NB4 (cell line): ENCODE measurements around the gene ATL1.
"Not testable (repeated sequence)": the region's sequence is repeated elsewhere in the genome, so short reads cannot be mapped to it uniquely, and the experiment has no call there.

Experiments used
- DNase-seq: peaks from one replicate; pipeline ENCODE4 v3.0.0; 2010; ENCODE audit warnings: low read depth
- H3K4me3 ChIP-seq: one replicate; pipeline ENCODE4 v1.5.1; 2011; ENCODE audit warnings: mild to moderate bottlenecking, low read depth, low read length, moderate library complexity
- CTCF ChIP-seq: IDR thresholded peaks from one replicate; pipeline ENCODE4 v1.5.1; 2012; ENCODE audit warnings: low read depth, low read length
- MAX ChIP-seq: IDR thresholded peaks from 2 replicates; pipeline ENCODE4 v1.6.1; 2011; ENCODE audit warnings: low read depth, low read length
- MYC ChIP-seq: IDR thresholded peaks from 2 replicates; pipeline ENCODE4 v1.6.1; 2011; ENCODE audit warnings: low read depth, low read length
- POLR2A ChIP-seq: IDR thresholded peaks from 2 replicates; pipeline ENCODE4 v1.6.1; 2011; ENCODE audit warnings: mild to moderate bottlenecking; ENCODE audit not compliant: insufficient read length; ENCODE audit errors: extremely low read depth

ATL1 gene

GRCh38 chr14:50658203-50658602 is 98.3 kb downstream of the ATL1 start:
- H3K4me3 ChIP-seq, result no peak overlapping the region
- no peak for TF ChIP-seq MAX
- no peak for TF ChIP-seq MYC
- TF ChIP-seq POLR2A, result no peak
- TF ChIP-seq CTCF, result no peak
- no peak for DNase-seq

- TF ChIP-seq MAX (no peak), CTCF (no peak), MYC (no peak), POLR2A (no peak)
- DNase-seq, result no peak
- no peak overlapping the region for H3K4me3 ChIP-seq
Observed at GRCh38 chr14:50659327-50659974, 99.5 kb downstream of the ATL1 start.

GRCh38 chr14:50664579-50664978 is 104.6 kb downstream of the ATL1 start:
- not testable (repeated sequence) for DNase-seq, H3K4me3 ChIP-seq

- not testable (repeated sequence) for DNase-seq, H3K4me3 ChIP-seq
Observed at GRCh38 chr14:50665300-50665699, 105.4 kb downstream of the ATL1 start.

- peak; percentile 55 for DNase-seq
- H3K4me3 ChIP-seq, result peak overlapping the region; percentile 77
- TF ChIP-seq CTCF (no peak), MYC (no peak)
Observed at GRCh38 chr14:50666772-50667683, 107.1 kb downstream of the ATL1 start.

- DNase-seq, result no peak
Observed at GRCh38 chr14:50667684-50667995, 107.7 kb downstream of the ATL1 start.

More at GRCh38 chr14:50667684-50667995, 107.7 kb downstream of the ATL1 start:
- TF ChIP-seq POLR2A (no peak), MAX (no peak), MYC (no peak), CTCF (no peak)
- peak overlapping the region; percentile 77 for H3K4me3 ChIP-seq
